GM19372 (cell line): ENCODE data around the gene ART3.
A peak's percentile ranks its signal among the peaks of the same experiment; 100 is the strongest.
"Not testable (repeated sequence)": the region's sequence is repeated elsewhere in the genome, so short reads cannot be mapped to it uniquely, and the experiment has no call there.

Source experiments
- ATAC-seq: cut with Tn5 transposase; IDR thresholded peaks from one replicate; pipeline ENCODE4 v1.9.1; 2021; ENCODE audit warnings: mild to moderate bottlenecking, low read depth, moderate library complexity; ENCODE audit not compliant: unreplicated experiment

The ART3 gene

GRCh38 chr4:76074468-76074867 lies at the start of gene ART3:
Gene ART3 (plus strand): TSS chr4:76074709. CDS start chr4:76075890, 1,181 bp downstream.
- no peak for ATAC-seq

GRCh38 chr4:76028350-76028765 lies 46.2 kb upstream of the ART3 start:
- ATAC-seq: no peak

GRCh38 chr4:76029300-76029699 lies 45.2 kb upstream of the ART3 start:
- no peak for ATAC-seq

GRCh38 chr4:76035141-76035540 lies 39.4 kb upstream of the ART3 start:
- ATAC-seq: no peak

GRCh38 chr4:76035799-76036380 lies 38.6 kb upstream of the ART3 start, which contains the start of gene CXCL11:
Gene CXCL11 (minus strand): TSS chr4:76036070. CDS start chr4:76035987, 83 bp downstream.
- no peak for ATAC-seq

GRCh38 chr4:76036855-76037254 lies 37.7 kb upstream of the ART3 start:
- no peak for ATAC-seq

- not testable (repeated sequence) for ATAC-seq
Measured at GRCh38 chr4:76042241-76042998, 32.1 kb upstream of the ART3 start.

- not testable (repeated sequence) for ATAC-seq
Measured at GRCh38 chr4:76043306-76043705, 31.2 kb upstream of the ART3 start.

GRCh38 chr4:76044686-76045085 lies 29.8 kb upstream of the ART3 start:
- ATAC-seq: not testable (repeated sequence)

- not testable (repeated sequence) for ATAC-seq
Measured at GRCh38 chr4:76049860-76050416, 24.6 kb upstream of the ART3 start.

GRCh38 chr4:76050560-76051050 lies 23.9 kb upstream of the ART3 start:
- not testable (repeated sequence) for ATAC-seq

- no peak for ATAC-seq
Measured at GRCh38 chr4:76053730-76054129, 20.8 kb upstream of the ART3 start.

GRCh38 chr4:76055016-76055415 lies 19.5 kb upstream of the ART3 start:
- peak; percentile 98 for ATAC-seq

GRCh38 chr4:76055421-76055820 lies 19.1 kb upstream of the ART3 start:
- ATAC-seq: no peak

- ATAC-seq: no peak
Measured at GRCh38 chr4:76058302-76058701, 16.2 kb upstream of the ART3 start.

GRCh38 chr4:76058888-76059426 lies 15.6 kb upstream of the ART3 start:
- ATAC-seq: no peak

GRCh38 chr4:76059750-76060149 lies 14.8 kb upstream of the ART3 start:
- ATAC-seq: no peak

- ATAC-seq: no peak
Measured at GRCh38 chr4:76060506-76060905, 14.0 kb upstream of the ART3 start.

- ATAC-seq: no peak
Measured at GRCh38 chr4:76061421-76061820, 13.1 kb upstream of the ART3 start.

GRCh38 chr4:76061982-76062381 lies 12.5 kb upstream of the ART3 start:
- ATAC-seq: peak; percentile 73

GRCh38 chr4:76066546-76066945 lies 8.0 kb upstream of the ART3 start:
- ATAC-seq: no peak
